ENCODE measurements around the gene SETD1B.
"Not testable (repeated sequence)": the region's sequence is repeated elsewhere in the genome, so short reads cannot be mapped to it uniquely, and the experiment has no call there.

The SETD1B gene

DNA sequence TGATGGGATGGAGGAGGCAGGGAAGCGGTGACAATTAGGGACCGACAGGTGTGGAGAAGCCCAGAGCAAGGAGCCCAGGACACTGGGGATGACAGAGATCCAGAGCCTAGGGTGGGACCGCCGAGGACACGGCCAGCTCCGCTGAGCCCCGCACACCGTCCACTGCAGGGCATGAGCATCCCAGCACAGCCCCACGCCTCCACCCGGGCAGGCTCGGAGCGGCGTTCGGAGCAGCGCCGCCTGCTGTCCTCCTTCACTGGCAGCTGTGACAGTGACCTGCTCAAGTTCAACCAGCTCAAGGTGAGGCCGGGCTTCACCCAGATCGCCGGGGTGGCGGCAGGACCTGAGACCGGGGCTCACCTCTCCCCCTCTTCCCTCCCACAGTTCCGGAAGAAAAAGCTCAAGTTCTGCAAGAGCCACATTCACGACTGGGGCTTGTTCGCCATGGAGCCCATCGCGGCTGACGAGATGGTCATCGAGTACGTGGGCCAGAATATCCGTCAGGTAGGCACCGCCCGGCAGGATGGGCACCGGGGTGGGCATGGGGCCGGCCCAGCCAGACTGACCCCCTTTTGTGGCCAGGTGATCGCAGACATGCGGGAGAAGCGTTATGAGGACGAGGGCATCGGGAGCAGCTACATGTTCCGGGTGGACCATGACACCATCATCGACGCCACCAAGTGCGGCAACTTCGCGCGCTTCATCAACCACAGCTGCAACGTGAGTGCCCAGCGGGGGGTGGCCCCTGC is 23.7 kb downstream of the SETD1B start:
- no peak for DNase-seq

DNA sequence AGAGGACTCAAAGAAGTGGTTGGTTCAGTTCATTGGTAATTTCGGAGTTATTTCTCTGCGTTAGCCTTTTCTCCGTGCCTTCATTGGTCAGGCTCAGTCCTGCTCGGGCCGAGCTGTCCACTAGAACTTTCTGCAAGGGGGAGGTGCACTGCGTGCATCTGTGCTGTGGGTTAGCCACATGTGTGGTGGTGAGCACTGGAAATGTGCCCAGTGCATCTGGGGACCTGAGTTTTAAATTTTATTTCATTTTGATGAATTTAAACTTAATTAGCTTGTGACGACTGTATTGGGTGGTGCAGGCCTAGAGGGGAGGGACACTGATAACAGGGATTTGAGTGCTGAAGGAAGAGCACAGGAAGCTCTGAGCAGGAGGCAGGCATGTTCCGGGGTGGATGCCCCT is 24.5 kb downstream of the SETD1B start:
- no peak for DNase-seq

DNA sequence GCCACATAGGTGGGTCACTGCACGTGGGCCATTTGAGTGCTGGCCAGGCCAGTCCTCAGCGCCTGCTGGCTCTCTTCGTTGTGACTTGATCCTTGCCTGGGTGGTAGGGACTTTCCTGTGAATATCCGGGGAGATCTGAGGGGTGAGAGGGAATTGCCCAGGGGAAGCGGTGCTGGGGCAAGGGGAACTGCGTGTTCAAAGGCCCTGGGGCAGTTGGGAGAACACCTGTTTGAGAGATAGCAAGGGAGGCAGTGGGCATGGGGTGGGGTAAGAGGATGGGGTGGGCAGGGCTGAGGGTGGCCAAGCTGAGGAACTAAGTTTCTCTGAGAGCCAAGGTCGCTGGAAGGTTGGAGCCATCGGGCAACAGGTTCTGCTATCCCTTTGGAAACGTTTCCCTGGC is 25.0 kb downstream of the SETD1B start:
- no peak for DNase-seq

DNA sequence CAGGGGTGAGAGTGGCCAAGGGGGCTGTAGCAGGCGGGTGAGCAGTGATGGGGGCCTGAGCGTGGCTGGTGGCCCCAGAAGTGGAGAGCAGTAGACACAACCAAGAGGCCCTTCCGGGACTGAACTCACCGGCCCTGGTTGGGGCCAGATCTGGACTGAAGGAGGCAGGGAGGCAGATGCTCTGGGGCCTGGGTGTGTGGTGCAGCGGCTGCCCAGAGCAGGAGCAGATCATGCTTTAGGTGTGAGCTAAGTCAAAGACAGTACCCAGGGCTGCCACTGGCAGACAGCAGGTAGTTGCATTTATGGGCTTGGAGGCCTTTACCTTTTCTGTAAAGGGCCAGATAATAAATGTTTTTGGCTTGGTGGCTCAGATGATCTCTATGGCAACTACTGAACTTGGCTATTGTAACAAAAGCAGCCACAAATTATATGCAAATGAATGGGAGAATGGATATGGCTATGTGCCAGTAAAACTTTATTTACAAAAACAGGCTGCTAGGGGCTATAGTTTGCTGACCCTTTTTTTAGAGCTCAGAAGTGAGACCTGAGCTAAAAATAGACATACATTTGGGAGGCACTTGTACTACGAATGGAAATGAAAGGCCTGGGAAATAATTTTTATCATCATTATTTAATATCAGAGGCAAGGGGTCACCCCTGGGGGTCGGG is 25.6 kb downstream of the SETD1B start:
- DNase-seq = no peak

DNA sequence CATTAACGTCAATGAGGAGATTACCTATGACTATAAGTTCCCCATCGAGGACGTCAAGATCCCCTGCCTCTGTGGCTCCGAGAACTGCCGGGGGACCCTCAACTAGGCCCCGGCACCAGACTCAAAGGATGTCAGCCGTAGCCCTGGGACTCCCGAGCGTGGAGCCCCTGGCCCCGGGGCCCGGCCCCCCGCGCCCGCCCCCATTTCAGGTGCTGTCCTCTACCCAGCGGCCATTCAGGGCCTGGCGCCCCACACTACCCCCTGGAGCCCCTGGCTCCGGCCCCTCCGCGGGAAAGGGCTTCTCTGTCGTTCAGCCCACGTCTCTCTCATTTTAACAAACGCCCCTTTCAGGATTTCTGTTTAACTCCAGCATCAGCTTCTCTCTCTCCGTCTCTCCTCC is 26.3 kb downstream of the SETD1B start:
- DNase-seq = no peak

DNA sequence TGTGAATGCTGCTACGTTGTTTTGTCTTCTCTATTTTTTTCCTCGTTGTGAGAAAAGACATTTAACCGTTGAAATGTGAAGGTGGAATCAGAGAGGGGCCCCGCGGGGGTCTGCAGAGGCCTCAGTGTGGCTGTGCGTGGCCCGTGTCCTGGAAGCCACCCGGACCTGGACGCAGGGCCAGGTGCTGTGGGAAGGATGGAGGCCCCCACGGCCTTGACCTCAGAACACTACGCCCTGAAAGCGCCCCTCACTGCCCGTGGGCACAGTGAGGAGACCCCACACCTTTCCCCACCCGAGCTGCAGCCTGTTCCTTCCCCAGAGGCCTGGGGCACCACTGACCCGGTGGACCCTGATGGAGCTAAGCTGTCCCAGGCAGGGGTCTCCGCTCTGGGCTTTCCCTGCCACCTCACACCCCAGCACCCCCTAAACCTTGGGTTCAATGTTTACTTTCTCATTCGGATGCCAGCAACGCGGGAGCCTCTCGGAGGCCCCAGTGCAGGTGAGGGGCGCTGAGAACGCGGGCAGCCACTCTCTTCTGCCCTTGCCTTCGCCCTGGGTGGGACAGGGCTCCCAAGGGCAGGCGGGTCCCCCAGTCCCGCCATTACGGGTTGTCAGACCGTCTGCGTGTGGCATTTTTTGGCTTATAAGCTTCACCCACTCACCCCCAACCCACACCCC is 26.9 kb downstream of the SETD1B start:
- no peak for DNase-seq

DNA sequence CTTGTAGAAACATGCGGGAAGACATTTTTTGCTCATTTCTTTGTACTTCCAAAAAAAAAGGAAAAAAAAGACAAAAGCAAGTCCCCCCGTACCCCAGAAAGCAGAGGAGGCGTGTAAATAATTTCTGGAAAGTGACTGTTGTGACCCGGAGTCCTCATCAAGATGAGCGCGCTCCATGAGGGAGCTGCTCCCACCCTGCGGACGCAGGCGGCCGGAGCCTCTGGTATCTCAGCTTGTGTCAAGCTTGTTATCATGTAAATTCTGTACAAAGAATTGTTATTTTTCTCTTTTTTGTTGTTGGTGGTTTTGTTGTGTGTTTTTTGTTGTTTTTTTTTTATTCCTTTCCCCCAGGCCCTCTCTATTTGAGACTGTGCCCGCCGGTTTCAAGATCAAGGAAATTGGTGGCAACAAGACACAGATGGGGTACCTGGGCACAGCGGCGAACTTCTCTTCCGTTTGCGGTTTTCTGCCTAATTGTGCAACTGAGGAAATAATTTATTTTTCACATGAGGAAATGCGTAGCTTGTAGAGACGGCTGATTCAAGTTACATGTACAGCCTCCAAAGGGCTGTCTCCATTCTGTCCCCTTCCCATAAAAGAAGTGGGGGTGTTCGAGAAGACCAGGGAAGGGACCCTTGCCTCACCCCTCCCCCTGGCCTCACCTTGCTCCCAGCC is 27.9 kb downstream of the SETD1B start:
- DNase-seq = no peak

DNA sequence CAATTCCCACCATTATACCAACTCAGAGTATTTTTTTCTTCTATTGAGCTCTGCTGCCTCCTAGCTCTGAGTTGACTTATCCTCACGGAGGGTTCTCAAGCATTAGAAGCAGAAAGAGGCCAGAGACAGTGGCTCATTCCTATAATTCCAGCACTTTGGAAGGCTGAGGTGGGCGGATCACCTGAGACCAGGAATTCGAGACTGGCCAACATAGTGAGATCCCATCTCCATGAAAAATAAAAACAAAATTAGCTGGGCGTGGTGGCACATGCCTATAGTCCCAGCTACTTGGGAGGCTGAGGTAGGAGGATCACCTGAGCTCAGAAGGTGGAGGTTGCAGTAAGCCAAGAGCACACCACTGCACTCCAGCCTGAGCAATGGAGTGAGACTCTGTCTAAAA is 33.9 kb downstream of the SETD1B start:
- DNase-seq = no peak

DNA sequence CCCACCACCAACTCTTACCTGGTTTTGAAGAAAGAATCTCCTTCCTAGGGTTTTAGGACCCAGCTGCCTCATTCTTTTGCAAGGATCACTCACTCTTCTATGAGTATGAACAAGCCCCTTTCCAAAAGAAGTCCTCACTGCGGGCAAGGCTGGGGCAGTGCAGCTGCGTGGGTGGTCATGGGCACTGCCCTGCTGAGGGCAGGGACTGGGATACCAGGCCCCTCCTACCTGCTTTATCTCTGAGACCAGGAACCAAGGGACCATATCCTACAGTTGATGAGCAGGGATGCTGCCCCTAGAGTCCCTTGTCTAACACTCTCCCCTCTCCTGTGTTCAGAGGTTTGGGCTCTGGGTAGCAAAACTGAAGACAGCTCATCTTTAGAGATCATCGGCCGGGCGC is 34.3 kb downstream of the SETD1B start:
- DNase-seq = no peak

DNA sequence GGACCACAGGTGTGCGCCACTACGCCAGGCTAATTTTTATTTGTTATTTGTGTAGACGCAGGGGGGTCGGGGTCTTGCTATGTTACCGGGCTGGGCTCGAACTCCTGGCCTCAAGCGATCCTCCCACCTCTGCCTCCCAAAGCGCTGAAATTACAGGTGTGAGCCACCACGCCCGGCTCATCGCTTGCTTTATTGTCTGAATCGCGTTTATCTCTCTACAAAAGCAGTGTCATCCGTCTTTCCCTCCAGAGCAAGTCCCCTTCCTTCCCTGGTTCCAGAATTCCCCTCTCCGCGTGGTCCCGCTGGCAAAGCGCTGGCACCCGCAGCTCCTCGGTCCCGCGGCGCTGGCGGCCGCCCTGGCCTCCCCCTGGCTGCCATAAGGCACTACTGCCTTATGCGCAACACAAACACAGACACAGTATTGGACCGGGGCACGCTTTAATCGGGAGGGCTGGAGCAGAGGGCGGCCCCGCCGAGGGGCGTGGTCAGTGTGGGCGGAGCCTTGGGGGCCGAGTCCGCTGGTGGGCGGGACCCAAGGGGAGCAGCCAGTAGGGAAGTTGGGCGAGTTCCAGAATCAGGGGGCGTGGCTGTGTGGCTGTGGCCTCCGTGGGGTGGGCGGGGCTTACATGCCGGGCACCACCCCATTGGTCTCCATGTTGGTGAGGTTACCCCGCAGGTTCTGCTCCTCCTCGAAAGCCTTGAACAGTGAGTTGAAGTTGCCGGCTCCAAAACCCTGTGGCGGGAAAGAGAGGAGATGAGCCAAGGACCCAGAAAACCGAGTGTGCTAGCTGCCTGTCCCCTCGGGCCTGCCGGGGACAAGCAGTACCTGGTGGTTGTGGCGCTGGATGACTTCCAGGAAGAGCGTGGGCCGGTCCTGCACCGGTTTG is 35.5 kb downstream of the SETD1B start:
- peak; percentile 99 for DNase-seq

DNA sequence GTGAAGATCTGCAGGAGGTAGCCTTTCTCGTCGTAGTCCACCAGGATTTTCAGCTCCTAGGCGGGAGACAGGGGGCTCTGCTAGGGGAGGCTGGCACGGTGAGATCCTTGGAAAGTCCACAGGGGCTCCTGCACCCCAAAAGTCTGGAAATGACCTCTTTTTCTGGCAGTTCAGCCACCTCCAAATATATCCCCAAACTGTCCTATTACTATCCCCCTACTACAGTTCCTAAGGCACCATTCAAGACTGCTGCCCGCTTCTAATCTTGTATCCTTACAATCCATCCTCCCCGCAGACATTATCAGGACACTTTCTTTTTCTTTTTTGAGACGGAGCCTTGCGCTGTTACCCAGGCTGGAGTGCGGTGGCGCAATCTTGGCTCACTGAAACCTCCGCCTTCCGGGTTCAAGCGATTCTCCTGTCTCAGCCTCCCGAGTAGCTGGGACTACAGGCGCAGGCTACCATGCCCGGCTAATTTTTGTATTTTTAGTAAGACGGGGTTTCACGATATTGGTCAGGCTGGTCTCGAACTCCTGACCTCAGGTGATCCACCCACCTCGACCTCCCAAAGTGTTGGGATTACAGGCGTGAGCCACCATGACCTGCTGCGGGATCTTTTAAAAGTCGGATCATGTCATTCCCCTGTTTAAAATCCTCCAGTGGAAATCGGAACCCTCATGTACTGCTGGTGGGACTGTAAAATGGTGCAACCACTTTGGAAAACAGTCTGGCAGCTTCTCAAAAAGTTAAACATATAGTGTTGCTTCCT is 36.4 kb downstream of the SETD1B start:
- DNase-seq = no peak

DNA sequence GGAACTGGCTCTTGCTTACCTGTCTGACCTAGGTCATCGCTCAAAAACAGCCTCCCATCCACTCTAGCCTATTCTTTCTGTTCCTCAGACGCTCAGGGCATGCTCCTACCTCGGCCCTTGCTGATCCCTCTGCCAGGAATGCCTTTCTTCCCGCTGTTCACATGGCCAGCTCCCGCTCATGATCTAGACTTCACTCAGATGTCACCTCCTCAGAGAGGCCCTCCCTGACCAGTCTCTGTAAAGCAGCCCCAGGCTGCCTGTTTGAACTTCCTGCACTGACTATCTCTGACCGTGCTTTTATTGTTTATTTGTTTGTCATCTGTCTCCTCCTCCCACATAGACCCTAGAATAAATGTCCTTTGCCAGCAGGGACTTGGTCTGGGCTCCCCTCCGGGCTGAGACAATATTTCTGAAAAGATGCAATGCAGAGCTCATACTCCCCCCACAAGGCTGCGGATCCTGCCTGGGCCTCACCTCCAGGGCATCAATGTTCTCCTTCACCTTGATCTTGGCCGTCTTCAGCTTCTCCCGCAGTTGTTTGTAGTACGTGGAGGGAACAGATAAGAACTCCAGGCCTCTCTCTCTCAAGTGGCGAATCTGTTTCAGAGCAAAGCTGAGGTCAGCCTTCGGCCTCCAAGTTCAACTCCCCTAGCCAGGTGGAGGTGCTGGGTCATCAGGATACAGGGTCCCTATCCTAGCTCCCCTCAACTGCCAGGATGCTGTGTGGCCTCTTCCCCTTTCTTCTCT is 39.6 kb downstream of the SETD1B start:
- DNase-seq = no peak

DNA sequence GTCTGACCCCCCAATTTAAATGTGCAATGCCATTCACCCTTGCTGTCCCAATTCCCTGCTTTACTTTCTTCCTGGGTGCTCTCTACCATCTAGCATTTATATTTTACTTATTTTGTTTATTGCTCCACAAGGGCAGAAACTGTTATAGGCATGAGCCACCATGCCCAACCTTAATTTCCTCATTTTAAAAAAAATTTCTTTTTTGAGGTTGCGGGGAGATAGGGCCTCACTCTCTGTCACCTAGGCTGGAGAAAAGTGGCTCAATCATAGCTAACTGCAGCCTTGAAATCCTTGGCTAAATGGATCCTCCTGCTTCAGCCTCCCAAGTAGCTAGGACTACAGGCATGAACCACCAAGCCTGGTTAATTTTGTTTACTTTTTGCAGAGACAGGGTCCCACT is 41.9 kb downstream of the SETD1B start:
- no peak for DNase-seq

DNA sequence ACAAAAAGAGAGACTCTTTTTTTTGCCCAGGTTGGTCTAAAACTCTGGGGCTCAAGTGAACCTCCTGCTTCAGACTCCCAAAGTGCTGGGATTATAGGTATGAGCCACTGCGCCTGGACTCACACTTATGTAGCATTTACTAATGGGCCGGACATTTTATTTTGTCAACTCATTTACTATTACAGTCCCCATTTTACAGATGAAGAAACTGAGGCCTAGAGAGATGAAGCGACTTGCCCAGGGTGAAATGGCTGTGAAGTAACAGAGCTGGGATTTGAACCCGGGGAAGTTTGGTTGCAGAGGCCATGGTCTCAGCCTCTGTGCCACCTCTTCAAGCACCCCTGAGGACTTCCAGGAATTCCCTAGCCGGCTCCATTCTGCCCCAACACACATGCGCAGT is 45.4 kb downstream of the SETD1B start:
- no peak for DNase-seq

DNA sequence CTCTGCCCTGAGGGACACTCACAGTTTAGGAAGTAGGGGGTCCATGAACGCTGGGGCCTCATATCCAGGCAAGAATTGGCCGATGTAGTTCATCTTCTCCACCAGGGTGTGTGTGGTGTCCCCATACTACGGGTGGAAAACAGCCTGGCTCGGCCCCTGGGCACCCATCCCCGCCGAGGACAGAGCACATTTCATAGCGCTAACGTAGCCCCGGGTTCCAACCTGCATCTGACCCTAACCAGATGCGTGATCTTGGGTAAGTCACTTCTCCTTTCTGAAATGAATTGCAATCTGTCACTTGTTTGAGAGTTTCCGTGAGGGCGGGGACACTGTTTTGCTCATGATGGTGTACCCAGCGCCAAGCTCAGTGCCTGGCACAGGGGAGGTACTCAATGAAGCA is 45.9 kb downstream of the SETD1B start:
- DNase-seq = peak in 1 of 2 donors; percentile 15

DNA sequence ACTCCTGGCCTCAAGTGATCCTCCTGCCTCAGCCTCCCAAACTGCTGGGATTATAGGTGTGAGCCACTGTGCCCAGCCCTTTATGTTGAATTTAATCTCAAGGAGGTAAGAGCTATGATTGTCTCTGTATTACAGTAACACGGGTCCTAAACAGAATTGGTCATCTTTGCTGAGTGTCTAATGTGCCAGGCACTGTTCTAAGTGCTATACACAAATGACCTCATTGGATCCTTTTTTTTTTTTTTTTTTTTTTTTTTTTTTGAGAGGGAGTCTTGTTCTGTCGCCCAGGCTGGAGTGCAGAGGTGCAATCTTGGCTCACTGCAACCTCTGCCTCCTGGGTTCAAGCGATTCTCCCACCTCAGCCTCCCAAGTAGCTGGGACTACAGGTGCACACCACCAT is 48.6 kb downstream of the SETD1B start:
- not testable (repeated sequence) for DNase-seq

DNA sequence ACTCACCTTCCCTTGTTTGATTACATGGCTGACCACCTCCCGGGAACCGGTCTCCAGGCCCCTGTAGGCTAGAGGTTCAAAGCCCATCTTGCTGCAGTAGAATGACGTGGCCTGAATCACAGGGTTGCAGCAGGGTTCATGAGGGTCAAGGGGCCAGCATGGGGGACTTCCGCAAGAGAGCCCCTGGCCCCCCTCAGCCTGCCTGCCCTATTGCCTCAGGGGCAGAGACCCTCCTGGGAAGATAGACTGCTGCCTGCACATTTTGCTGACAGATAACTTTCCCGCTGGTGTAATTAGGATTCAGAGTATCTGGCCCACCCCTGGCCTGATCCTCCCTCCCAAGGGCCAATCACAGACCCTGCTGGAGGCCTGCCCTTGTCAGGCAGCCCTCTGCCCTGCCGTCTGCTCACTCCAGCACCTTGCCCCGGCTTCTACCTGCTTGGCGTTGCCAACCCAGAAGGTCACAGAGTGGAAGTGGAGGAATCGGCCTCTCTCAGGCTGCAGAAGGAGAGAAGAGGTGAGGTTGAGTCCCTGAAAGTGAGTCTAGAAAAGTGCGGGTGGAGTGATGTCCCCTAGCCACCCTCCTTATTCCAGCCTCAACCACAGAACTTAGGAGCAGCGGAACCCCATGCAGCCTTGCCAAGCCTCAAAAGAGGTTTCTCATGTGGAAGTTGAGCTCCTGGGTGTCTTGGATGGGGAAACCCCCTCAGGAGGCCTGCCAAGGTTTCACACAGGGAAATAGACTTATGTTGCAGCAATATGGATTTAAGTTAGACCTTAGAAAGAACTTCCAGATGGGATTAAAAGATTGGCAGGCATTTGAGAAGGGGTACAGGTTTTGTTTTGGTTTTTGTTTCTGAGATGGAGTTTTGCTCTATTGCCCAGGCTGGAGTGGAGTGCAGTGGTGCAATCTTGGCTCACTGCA is 53.8 kb downstream of the SETD1B start:
- DNase-seq = no peak

DNA sequence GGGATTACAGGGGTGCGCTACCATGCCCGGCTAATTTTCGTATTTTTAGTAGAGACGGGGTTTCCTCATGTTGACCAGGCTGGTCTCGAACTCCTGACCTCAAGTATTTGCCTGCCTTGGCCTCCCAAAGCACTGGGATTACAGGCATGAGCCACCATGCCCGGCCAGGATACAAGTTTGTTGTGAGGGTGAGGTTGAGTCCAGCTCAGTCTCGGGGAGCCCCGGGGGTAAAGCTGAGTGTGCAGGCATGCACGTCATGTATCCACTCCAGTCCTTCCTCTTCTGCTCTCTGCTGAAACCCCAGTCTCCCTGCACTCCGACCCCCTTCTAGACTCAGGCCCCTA is 54.5 kb downstream of the SETD1B start:
- DNase-seq = no peak

DNA sequence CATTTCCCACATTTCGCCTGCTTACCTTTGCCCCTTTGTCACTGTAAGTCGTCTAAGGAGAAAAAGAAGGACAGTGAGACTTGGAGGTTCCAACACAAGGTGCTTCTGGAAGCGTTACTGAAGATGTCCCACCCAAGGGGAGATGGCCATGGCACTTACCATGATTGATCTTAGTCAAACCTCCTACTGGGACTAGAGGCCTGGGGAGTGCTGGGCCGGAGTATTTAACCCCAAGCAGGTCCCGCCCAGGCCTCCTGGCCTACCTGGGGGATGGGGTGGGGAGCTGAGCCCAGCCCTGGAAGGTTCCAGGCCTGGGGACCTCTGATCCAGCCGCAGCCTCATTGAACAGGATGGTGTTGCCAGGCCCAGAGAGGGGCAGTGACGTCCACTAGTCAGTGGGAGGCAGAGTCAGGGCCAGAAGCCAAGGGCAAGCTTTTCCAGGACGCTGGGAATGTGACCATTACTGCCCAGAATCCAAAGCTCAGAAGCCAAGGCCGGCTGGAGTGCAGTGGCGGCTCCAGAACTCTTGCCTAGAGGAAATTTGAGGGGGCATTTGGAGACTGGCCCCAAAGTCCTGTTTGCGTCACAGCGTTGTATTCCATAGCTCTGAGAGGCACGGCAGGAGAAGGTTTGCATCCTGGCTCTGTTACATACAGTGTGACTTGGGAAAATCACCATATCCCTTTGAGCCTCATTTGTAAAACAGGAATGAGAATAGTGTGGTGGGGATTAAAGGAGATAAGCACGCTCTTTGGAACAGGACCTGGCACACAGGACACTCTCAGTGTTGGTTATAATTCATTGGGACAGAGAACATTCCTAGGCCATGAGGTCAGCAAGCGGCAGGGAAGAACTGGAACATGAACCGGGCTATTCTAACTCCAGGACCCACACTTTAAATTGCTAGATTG is 55.1 kb downstream of the SETD1B start, which contains the start of gene HPD:
HPD (minus strand) TSS at position 198 of the 911 bp plus-strand sequence; CDS start at position 162, 36 bp downstream.
- DNase-seq = no peak

Measured in CD4-positive, alpha-beta T cell treated with Interleukin-4 for 1 hour (primary cell).